Testis (tissue), 2 donors: Measurements from ENCODE around the gene CDK15.

Source experiments
- CTCF ChIP-seq, 3 experiments: fragments of 450-650 bp in 2 of 3; fragments of 200-600 bp in 1 of 3; sonication (generic) in 1 of 3; IDR thresholded peaks; one replicate each; pipeline ENCODE4 v1.5.1; 2016 to 2019; ENCODE audit warnings: antibody characterized with exemption in 3 of 3, mild to moderate bottlenecking in 2 of 3, moderate library complexity in 1 of 3
- POLR2A ChIP-seq: fragments of 450-650 bp; IDR thresholded peaks from one replicate; pipeline ENCODE4 v1.6.1; 2017; ENCODE audit warnings: antibody characterized with exemption, mild to moderate bottlenecking, moderate library complexity

- TF ChIP-seq CTCF (IDR thresholded peaks at IDR 0.05) (no peak), POLR2A (no peak)
Measured at GRCh38 chr2:201879996-201880395, 73.7 kb downstream of the CDK15 start.
